ENCODE data around the gene ZNF33B.
A peak's percentile ranks its signal among the peaks of the same experiment; 100 is the strongest.
"Not testable (repeated sequence)": the region's sequence is repeated elsewhere in the genome, so short reads cannot be mapped to it uniquely, and the experiment has no call there.

ZNF33B gene

GRCh38 chr10:42638055-42638820, at the start of gene ZNF33B:
Gene ZNF33B, minus strand, starts transcription at chr10:42638570. Its CDS starts 1,642 bp downstream, at chr10:42636928.
- peak; percentile 93 for DNase-seq (ENCODE audit: low spot score)

GRCh38 chr10:42684517-42684916, 46.1 kb upstream of the ZNF33B start:
- DNase-seq (ENCODE audit: low spot score), result no peak

GRCh38 chr10:42680267-42680666, 41.9 kb upstream of the ZNF33B start:
- no peak for DNase-seq (ENCODE audit: low spot score)

GRCh38 chr10:42665181-42665979, 27.0 kb upstream of the ZNF33B start:
- not testable (repeated sequence) for DNase-seq (ENCODE audit: low spot score)

GRCh38 chr10:42654419-42654818, 16.0 kb upstream of the ZNF33B start:
- DNase-seq (ENCODE audit: low spot score), result no peak

- DNase-seq (ENCODE audit: low spot score), result no peak
Measured at GRCh38 chr10:42652858-42653257, 14.5 kb upstream of the ZNF33B start.

GRCh38 chr10:42650374-42650773, 12.0 kb upstream of the ZNF33B start:
- no peak for DNase-seq (ENCODE audit: low spot score)

GRCh38 chr10:42648512-42648911, 10.1 kb upstream of the ZNF33B start:
- DNase-seq (ENCODE audit: low spot score), result no peak

- DNase-seq (ENCODE audit: low spot score), result no peak
Measured at GRCh38 chr10:42646687-42647640, 8.6 kb upstream of the ZNF33B start.

GRCh38 chr10:42646214-42646613, 7.8 kb upstream of the ZNF33B start:
- DNase-seq (ENCODE audit: low spot score), result no peak

GRCh38 chr10:42645516-42645915, 7.1 kb upstream of the ZNF33B start:
- no peak for DNase-seq (ENCODE audit: low spot score)

- DNase-seq (ENCODE audit: low spot score), result no peak
Measured at GRCh38 chr10:42645103-42645502, 6.7 kb upstream of the ZNF33B start.

- no peak for DNase-seq (ENCODE audit: low spot score)
Measured at GRCh38 chr10:42640610-42641229, 2.4 kb upstream of the ZNF33B start.

- no peak for DNase-seq (ENCODE audit: low spot score)
Measured at GRCh38 chr10:42638821-42639270, 476 bp upstream of the ZNF33B start.

GRCh38 chr10:42637648-42638054, 719 bp downstream of the ZNF33B start:
- DNase-seq (ENCODE audit: low spot score), result no peak

- DNase-seq (ENCODE audit: low spot score), result no peak
Measured at GRCh38 chr10:42637142-42637541, 1.2 kb downstream of the ZNF33B start.

- DNase-seq (ENCODE audit: low spot score), result no peak
Measured at GRCh38 chr10:42635098-42635497, 3.3 kb downstream of the ZNF33B start.

- DNase-seq (ENCODE audit: low spot score), result no peak
Measured at GRCh38 chr10:42632564-42632963, 5.8 kb downstream of the ZNF33B start.

- no peak for DNase-seq (ENCODE audit: low spot score)
Measured at GRCh38 chr10:42630537-42631134, 7.7 kb downstream of the ZNF33B start.

- no peak for DNase-seq (ENCODE audit: low spot score)
Measured at GRCh38 chr10:42623929-42624328, 14.4 kb downstream of the ZNF33B start.

- no peak for DNase-seq (ENCODE audit: low spot score)
Measured at GRCh38 chr10:42618424-42618823, 19.9 kb downstream of the ZNF33B start.
